GM18868 (cell line): ENCODE results near the gene CCDC154.
"Not testable (repeated sequence)": the region's sequence is repeated elsewhere in the genome, so short reads cannot be mapped to it uniquely, and the experiment has no call there.

ENCODE experiments used
- ATAC-seq: cut with Tn5 transposase; IDR thresholded peaks from one replicate; pipeline ENCODE4 v1.9.1; 2021; ENCODE audit warnings: mild to moderate bottlenecking, moderate library complexity; ENCODE audit not compliant: unreplicated experiment

CCDC154 gene

DNA sequence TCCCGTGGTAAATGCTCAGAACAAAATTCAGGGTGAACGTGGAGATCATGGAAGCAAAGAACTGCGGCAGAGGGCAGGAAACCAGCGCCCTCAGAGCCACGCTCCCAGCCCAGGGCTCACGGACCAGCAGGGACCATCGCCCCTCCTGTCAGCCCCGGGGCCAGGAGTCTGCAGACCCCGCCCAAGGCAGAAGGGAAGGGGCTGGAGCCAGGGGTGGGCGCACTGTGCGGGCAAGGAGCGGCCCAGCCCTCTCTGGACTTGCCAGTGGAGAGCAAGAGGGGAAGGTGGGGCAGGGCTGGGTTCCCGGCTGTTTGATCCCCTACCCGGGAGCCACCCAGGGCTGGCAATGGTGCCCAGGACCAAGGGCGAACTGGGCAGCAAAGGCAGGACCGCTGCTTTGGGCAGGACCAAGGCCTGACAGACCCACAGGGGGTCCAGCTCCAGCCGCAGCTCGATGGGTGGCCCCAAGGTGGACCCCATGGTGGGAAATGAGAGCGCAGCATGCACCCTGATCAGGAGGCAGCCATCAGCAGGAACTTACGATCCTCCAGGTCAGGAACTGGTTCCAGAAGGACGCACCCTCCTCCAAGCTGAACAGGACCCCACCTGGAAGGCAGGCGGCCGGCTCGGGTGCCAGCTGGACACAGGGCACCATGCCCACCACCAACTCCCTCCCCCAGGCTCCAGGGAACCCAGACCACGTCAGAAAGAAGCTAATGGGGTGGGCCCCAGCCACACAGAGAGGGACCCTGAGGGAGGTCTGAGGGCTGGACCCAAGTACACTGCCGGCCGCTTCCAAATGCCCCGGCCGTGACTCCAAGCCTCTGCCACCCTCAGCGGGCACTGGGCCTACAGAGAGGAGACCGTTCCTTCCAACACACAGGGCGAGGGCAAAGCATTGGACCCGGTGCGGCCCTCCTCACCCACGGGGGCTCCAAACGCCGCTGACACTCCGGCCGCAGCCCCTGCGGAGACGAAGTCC, 11.1 kb upstream of the CCDC154 start:
- ATAC-seq, result no peak

DNA sequence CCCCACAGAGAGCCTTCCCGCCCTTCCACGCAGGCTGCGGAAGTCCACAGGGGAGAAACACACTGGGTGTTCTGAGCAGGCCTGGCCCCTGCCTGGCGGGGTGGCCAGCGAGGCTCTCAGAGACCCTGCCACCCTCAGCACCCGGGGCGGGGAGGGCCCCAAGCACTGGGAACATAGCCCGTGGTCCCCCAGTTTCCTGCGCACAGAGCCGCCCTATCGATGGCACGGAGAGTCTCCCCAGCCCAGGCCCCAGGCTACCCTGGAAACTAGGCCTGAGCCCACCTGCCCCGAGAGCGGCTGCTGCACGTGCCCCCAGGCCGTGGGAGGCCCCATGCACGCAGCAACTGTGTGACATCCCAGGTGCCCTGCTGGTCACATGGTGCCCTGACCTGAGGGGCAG, 10.2 kb upstream of the CCDC154 start:
- no peak for ATAC-seq

DNA sequence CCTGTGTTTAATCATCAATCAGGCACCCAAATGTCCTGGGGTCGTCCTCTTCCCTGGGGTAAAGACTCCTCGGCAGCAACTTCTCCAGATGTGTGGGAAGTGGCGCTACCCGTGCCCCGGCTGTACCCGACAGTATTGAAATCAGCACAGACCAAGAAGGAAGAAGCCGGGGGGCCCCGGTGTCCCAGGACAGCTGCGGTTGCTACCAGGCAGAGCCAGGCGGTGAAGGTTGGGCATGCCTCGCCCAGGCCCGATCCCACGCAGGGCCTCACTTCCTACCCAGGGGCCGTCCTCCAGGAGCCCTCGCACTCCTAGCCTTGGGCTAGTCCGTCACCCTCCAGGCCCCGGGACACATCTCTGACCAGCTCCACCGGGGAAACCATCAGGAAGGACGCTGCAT, 9.0 kb upstream of the CCDC154 start:
- ATAC-seq, result no peak

DNA sequence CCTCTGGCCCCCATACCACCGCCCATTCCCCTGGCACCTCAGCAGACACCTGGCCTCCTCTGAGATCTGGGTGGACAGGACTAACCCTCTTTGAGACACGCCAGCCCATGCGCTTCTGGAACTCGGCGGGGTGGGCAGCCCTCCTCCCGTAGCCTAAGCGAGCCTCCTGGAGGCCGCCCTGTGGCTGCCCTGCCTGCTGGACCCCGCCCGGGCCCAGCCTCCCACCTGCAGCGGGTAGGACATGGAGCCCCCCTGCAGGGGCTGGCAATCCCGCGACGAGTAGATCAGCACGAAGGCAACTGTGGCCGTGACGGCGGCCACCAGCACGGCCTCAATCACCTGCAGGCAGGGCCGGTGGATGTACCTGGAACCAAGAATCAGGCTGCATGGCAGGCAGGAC, 8.2 kb upstream of the CCDC154 start:
- no peak for ATAC-seq

DNA sequence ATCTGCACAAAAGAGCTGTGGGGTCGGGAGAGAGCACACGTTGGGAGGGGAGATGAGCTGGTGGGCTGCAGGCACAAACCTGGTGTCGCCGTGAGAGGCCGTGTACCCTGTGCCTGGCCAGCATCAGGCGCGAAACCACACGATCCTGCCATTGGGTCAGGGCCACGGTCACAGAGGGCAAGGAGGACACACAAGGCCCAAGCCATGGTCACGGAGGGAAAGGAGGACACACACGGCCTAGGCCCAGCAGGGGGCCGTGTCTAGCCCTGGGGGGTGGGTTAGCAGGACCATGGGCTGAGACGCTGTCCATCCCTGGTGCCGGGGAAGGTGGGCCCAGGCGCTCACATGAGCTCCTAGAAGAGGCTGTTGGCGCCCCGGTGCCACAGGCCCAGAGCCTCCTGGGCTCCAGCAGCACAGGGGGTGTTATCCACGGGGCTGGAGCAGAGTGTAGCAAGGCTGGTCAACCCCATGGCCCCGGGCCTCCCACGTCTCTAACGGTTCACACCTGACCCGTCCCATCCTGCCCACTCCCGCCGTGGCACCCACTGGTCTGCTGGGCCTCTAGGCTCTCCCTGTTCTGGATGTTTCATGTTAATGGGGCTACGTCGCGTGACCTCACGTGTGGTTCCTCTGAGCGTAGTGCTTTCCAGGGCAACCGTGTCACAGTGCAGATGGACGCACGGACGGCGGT, 7.5 kb upstream of the CCDC154 start:
- no peak for ATAC-seq

DNA sequence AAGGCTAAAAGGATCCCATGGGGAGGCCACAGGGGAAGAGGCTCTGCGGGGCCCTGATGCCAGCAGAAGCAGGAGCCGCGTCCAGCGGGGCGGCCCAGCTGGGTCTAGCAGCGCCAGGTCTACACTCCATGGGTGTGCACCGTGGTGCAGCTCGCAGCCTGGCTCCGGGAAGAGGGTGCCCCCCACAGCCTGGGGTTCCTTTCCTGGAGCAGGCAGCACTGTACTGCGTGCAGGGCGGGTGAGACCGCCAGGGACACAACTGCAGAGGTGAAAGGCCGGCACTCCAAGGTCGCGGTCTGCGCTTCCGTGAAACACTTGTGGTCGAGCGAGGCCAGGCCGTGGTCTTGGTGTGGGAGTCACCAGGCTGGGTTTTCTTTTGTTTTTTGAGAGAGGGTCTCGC, 6.5 kb upstream of the CCDC154 start:
- no peak for ATAC-seq

DNA sequence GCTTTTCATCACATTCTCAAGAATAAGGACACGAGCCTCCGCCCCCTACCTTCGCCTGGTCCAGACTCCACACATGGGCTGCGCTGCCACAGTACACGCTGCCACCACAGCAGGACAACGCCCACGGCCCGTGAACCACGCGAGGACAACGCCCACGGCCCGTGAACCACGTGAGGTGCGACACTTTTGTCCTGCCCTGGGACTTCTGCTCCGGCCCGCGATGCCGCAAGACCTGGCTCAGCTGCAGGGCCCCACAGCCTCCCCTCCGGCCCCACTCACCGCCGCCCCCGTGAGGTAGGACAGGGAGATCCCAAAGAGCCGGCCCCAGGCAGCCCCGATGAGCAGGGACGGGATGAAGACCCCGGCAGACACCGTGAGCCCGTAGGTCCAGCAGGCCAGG, 5.9 kb upstream of the CCDC154 start:
- ATAC-seq, result no peak

DNA sequence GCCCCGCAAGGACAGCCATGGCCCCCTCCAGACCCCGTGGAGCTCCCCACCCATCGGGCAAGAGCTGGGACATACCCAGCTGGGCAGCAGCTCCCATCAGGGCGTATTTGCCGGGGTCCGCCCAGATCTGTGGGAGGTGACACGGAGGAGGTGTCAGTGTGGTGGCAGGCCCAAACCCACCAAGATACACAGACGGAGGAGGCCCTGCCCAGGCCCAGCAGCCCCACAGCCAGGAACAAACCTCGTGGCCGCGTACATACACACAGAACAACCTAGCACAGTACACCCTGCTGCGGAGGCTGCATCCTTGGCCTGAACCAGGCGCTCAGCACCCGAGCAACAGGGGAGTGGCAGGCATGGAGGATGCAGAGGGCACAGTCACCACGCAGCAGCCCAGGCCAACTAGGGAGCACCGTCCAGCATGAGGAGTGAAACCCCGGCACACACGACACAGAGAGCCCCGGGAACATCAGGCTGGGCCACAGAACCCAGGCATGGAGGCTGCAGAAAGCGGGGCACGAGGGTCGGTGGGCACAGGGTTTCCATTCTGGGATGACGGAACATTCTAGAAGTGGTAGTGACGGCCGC, 4.9 kb upstream of the CCDC154 start:
- ATAC-seq, result no peak

DNA sequence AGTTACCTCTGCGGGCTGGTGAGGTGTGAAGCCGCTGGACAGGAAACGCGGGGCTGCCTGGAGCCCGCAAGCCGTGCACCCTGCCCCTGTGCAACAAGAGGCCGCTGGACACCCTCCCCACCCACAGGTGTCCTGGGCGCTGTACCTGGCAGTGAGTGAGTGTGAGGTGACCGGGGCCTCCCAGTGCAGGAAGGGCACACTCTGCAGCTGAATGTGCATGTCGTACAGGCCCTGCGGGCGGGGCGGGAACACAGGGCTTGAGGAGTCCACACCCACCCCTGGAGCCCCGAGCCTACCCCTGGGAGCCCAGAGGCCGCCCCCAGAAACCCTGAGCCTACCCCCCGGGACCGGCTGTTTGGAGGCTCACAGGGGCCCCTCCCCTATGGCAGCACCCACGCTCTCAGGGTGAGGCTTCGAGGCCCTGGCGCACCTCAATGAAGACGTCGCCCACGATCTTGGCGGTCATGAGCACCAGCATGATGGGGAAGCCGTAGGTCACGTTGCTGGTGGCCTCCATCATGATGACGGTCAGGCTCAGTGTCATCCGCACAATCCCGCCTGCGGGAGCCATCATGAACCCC, 4.3 kb upstream of the CCDC154 start:
- no peak for ATAC-seq

DNA sequence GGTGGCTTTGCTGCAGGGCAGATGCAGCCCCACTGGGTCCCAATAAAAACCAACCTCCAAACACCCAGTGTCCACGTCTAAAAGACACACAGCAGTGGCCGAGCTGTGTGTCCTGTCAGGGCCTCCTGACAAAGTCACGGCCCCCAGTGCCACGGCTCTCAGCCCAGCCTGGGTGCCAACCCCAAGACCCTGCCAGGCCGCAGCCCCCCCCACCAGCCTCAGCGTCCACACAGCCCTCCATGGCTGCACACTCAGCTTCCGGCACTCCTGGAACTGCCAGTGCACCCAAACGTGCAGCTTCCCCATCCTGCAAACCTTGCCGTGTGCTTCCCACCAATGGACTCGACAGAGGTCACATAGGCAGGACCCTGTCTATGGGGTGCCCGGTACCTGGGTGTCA, 3.6 kb upstream of the CCDC154 start:
- no peak for ATAC-seq

DNA sequence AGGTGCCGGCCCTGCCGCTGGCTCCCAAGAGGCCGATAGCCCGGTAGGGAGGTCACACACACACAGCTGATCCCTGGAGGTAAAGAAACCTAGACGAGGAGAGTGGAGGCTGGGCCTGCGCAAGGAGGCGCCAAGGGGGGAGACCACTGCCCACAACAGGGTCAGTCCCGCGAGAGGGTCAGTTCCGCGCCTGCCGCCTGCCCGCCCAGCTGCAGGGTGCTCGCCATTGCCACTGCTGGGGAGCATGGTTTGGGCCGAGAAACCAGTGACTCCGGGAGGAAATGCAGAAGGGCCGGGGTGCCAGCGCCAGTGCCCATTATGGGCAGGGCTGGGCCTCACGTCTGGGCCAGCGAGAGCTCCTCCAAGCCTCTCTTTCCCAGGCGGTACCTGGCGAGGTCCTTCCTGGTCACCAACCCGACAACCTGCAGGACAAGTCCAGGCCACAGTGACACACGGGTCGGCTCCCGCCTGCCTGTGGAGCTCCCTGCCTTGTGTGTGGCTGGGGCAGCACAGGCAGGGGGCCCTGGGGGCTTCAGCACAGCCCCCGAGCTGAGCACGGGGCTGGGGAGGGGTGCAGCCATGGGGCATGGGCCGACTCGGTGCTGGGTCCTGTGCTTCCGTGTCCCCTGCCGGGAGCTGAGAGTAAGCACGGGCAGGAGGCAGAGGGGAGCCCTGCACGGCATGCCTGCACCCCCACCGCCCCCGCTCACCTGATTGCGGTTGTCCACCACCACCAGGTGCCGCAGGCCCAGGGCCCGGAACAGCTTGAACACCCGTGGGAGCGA, 2.1 kb upstream of the CCDC154 start:
- no peak for ATAC-seq

DNA sequence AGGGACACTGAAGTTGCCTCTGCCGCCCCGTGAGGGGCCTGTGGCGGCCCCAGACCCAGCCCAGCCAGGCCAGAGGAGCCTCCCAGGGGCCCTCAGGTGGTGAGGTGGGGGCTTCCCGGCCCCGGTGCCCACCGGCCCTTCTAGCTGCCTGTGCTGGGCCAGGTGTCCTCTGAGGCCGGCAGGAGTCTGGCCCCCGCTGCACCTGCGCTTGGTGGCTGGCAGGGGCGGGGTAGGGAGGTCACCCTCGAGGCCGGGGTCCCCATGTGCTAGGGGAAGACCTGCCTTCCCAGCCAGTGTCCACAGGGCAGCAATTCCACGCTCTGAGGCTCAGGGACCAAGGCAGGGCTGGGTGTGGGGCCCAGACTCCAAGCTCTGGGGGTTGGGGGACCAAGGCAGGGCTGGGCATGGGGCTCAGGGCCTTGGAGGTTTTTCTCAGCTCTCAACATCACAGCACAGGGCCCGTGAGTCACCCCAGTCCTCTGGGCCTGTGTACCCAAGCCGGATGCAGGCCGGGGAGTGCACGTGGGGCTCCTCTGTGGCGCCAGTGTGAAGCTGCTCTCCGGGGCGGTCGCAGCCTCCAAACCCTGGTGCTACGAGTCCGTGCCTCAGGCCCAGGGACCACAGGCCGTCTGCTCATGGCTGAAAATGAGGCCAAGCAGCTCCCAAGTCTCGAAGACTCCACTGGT, 1.3 kb upstream of the CCDC154 start:
- ATAC-seq, result no peak

DNA sequence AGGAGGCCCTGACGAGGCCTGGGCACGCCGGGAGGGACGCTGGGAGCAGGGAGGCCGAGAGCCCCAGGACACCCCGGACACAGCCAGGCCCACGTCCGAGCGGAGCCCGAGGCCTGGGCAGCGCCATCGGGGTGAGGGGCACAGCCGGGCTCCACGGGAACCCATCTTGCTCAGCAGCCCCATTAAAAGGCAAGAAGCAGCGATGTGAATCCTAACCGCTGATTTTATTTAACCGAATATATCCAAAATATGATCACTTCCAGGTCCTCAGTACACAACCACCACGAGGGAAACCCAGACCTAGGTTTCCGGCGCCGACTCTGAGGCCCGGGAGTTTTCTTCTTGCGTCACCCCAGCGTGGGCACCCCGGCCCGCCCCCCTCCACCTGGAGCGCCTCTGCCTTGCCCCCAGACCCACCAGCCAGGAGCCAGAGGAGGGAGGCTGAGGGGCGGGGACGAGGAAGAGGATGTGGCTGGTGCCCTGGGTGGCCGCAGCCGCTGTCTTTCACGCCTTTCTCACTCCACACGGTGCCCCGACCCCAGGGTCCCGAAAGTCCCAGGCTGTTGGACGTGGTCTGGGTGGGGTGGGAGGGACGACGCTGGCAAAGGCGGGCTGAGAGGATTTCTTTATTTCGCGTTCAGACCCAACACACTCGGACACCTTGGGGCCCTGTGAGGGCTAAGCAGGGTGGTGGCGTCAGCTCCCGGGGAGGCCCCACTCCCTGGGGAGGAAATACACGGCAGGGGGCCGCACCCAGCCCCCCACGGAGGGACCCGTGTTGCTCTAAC, 568 bp upstream of the CCDC154 start:
- ATAC-seq, result no peak

DNA sequence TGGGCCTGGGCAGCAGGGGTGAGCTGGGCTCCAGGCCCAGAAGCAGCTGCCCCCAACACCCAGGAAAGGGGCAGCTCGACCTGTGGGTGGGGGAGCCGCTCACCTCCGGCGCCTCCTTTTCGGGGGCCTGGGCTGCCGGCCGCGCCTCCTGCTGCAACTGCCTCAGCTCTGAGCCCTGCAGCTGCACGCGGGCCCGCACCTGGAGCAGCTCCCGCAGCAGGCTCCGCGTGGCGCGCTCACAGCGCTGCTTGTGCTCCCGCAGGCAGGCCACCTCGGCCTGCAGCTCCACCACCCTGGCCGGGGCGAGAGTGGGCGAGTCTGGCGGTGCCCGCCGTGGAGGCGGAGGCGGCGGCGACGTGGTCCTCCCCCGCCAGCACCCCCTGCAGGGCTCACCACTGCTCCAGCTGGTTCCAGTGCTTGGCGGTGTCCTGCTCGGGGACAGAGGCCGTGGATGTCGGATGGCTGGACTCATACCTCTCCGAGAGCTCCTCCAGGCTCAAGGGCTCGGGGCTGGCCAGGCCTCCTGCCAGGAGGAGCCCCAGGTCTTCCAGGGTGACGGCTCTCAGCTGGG, 868 bp downstream of the CCDC154 start:
- no peak for ATAC-seq

DNA sequence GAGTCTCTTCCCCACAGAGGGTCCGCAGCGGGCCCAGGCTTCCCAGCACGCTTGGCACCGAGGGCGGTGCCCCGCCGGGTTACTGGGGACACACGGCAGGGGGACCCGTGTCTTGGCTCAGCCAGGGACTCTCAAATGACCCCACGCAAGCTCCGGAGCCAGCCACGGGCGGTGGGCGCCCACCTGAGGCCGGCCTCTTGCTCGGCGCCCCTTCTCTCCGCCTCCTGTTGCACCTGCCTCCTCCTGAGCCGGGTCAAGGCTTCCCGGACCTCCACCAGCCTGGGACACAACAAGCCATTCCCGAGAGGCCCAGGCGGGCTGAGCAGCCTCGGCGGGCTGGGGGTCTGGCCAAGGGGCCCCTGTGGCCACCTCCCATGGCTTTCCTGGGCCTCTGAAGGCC, 1.7 kb downstream of the CCDC154 start:
- no peak for ATAC-seq

DNA sequence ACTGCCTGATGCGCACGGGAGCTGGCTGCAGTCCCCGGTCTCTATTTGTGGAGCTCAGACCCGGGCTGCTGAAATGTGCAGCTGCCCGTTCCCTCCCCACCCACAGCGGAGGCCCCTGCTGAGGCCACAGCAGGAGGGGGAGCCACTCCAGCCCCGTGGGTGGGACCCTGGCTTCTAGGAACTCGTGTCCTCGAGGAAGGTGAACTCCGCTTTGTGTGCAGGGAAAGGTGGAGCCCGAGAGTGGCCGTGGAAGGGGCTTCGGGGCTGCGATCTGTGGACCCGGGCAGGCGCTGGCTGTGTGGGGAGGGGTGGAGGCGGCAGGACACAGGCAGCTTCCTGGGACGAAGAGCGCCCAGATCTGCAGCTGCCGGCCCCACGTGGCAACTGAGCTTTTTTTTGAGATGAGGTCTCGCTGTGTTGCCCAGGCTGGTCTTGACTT, 2.9 kb downstream of the CCDC154 start:
- no peak for ATAC-seq

DNA sequence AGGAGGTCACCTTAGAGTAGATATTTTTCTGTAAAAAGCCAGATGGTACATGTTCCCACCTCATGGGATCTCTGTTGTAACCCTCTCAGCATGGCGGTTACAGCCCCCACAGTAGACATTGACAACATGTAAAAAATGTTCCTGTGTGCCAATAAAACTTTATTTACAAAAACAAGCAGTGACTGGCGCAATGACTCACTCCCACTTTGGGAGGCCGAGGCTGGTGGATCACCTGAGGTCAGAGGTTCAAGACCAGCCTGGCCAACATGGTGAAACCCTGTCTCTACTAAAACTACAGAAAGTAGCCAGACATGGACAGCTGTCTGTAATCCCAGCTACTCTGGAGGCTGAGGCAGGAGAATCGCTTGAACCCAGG, 4.7 kb downstream of the CCDC154 start:
- not testable (repeated sequence) for ATAC-seq

DNA sequence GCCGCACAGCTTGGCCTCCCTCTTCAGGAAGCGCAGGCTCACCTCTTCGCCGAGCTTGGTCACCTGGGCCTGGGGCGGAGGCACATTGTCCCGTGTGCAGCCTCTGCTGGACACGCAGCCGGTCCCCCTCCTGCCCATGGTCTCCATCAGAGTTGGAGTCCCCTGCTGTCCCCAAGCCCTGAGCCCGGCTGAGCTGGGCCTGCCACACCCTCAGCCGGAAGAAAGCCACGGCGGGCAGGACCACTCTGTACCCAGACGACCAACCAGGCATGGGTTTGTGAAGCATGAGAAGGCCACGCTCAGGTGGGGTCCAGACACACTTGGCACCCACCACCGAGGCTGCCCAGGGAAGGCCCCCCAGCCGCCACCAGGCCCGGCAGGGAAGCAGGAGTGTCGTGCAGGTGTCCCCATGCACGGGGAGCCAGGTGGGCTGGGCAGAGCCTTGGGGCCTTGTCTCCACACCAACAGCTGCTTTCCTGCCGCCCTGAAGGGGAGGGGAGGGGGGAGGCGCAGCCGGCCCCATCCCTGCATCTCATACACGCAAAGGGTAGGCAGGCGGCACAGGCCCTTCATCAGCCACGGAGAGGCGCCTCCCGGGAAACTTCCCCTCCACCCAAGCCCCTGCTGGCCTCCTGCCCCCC, 5.2 kb downstream of the CCDC154 start:
- ATAC-seq, result no peak
